ENCODE measurements around the gene ADGRF3. TPM values are rescaled to one million over a fixed set of nuclear protein-coding genes. Genes with fewer than 3 reads are reported as not detected.

The ADGRF3 gene
- total and polyA plus RNA-seq, 2 of the 8 experiments (the other 6 are each of a cell fraction or from before 2014, with no cell fraction given): 0.54 to 0.69 TPM

GRCh38 chr2:26380281-26380680 is 33.7 kb upstream of the ADGRF3 start:
- no peak overlapping the region for H4K8ac ChIP-seq (ENCODE audit: extremely low read depth, insufficient read depth, low read length)
- no peak overlapping the region for H2BK5ac ChIP-seq (ENCODE audit: low read depth, low read length)
- H3K79me2 ChIP-seq (ENCODE audit: control insufficient read depth in 1 of 2, insufficient read depth in 2 of 2, low read length in 2 of 2): no peaks in the 10 kb centered on the region
- no peaks in the 10 kb centered on the region for H3K9me3 ChIP-seq (ENCODE audit: insufficient read depth in 2 of 2, low read depth in 1 of 2, low read length in 1 of 2)
- ChIA-PET POLR2A (ENCODE audit: partially characterized antibody) (interaction anchor here (1.2 kb wide), 1 partner anchor 75 kb away, joined by 3 read pairs; no protein-coding TSS in a partner anchor), CTCF (ENCODE audit: partially characterized antibody) (no interaction called here)
- H2AK5ac ChIP-seq (ENCODE audit: low read depth, low read length): no peak overlapping the region
- no peak overlapping the region for H2BK120ac ChIP-seq (replicated peaks; ENCODE audit: low read depth, low read length)
- H3K79me1 ChIP-seq (ENCODE audit: low read depth, low read length): no peaks in the 10 kb centered on the region
- no peak overlapping the region for H3K14ac ChIP-seq (ENCODE audit: insufficient read length)
- H4K91ac ChIP-seq (replicated peaks; ENCODE audit: insufficient read length, low read length): no peak overlapping the region
- H4K5ac ChIP-seq (ENCODE audit: insufficient read length, low read depth, low read length): no peak overlapping the region
- no peak overlapping the region for H3K4me3 ChIP-seq (ENCODE audit: extremely low read depth in 1 of 4, insufficient read depth in 2 of 4, low read depth in 3 of 4, low read length in 4 of 4)
- no peak for DNase-seq (ENCODE audit: low read depth in 1 of 2, low spot score in 2 of 2)
- no peak for FAIRE-seq
- no peak overlapping the region for H3K9ac ChIP-seq (replicated peaks in 1 of 4; ENCODE audit: extremely low read depth in 1 of 4, low read depth in 3 of 4, low read length in 3 of 4)
- H3K18ac ChIP-seq (ENCODE audit: extremely low read depth, low read length): no peak overlapping the region
- H2BK15ac ChIP-seq (ENCODE audit: low read length): no peak overlapping the region
- H3K56ac ChIP-seq (replicated peaks; ENCODE audit: insufficient read length, low read depth, low read length): no peak overlapping the region
- no peaks in the 10 kb centered on the region for H3K4me1 ChIP-seq (replicated peaks in 1 of 4; ENCODE audit: control insufficient read depth in 3 of 4, insufficient read depth in 4 of 4, low read length in 3 of 4)
- no peaks in the 10 kb centered on the region for H3K27me3 ChIP-seq (replicated peaks in 1 of 4; ENCODE audit: control insufficient read depth in 3 of 4, extremely low read depth in 1 of 4, insufficient read depth in 3 of 4, low read length in 3 of 4)
- no peak overlapping the region for H3K4me2 ChIP-seq (ENCODE audit: insufficient read depth in 1 of 2, low read depth in 2 of 2, low read length in 2 of 2)
- 94% methylated on average over 2 of the region's 2 CpGs; no CpG with 5 or more reads in 1 of the 2 experiments for WGBS, 2 experiments (ENCODE audit: extremely low coverage in 1 of 2, insufficient coverage in 1 of 2, insufficient read length in 1 of 2, insufficient replicate concordance in 2 of 2, low coverage in 1 of 2, low lambda C conversion rate in 2 of 2, missing lambda C conversion rate in 1 of 2)
- H3K23me2 ChIP-seq (ENCODE audit: low read depth, low read length): no peaks in the 10 kb centered on the region
- no peak overlapping the region for H2BK12ac ChIP-seq (ENCODE audit: low read depth, low read length)
- H2AFZ ChIP-seq (ENCODE audit: low read length): no peak overlapping the region
- no peak overlapping the region for H3K4ac ChIP-seq (replicated peaks; ENCODE audit: insufficient read length, low read depth, low read length)
- H3K27ac ChIP-seq (ENCODE audit: low read depth, low read length): no peak overlapping the region
- peaks cover 0 to 21% (median 11%) of the 10 kb centered on the region in 4 experiments; a peak in 5 of 8 replicates for H3K36me3 ChIP-seq (ENCODE audit: control insufficient read depth in 2 of 4, insufficient read depth in 4 of 4, low read length in 3 of 4)
- H3K23ac ChIP-seq (ENCODE audit: insufficient read length): peak overlapping the region; percentile 32
- peaks cover 0 to 2% of the 10 kb centered on the region in 2 experiments for H4K20me1 ChIP-seq (replicated peaks in 1 of 2; ENCODE audit: control insufficient read depth in 1 of 2, insufficient read depth in 2 of 2, low read length in 2 of 2)
- TF ChIP-seq PHF8 (conservative IDR thresholded peaks at IDR 0.05; ENCODE audit: low read depth, low read length): no peak
- no peak for TF ChIP-seq ZNF274 (IDR thresholded peaks at IDR 0.05; ENCODE audit: borderline replicate concordance, extremely low read depth, low read length)
- TF ChIP-seq BRCA1 (IDR thresholded peaks at IDR 0.05; ENCODE audit: low read depth, low read length): no peak
- no peak for TF ChIP-seq SAP30 (IDR thresholded peaks at IDR 0.05; ENCODE audit: insufficient read depth, insufficient replicate concordance, low read length)
- no peak overlapping the region for H2BK20ac ChIP-seq (ENCODE audit: low read length)
